ENCODE data around the gene SLCO3A1.

Gene SLCO3A1

DNA sequence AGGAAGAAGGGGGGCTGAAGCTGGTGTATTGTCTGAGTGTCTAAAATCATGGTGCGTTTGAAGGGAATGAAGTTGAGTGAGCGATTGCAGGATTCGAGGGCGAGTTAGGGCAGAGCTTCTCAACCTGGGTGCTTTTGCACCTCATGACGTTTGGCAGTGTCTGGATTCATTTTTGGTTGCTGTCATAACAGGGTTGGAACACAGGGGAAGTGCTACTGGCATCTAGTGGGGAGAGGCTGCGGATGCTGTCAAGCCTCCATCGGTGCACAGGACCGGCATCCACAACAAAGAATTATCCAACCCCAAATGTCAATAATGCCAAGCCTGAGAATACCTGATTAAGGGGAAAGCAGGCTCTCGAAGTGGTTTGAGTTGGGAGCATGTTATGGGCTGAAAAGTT is 120.0 kb downstream of the SLCO3A1 start:
- DNase-seq = no peak

DNA sequence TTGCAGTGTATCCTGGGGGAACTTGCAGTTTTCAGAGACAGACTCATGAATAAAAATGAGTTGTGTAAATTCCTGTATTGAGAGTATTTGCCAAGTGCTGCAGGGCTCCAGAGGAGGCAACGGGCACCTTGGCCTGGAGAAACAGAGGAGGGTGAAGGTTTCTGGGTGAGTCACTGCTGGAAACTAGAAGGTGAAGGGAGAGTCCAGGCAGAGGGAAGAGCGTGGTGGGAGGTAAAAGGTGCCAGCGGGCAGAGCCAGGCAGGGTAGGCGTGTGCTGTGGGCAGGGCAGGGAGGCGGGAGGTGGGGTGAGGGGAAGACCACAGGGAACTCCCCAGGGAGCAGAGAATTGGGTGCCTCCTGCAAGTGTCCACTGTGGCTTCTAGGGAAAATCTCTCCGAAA is 120.8 kb downstream of the SLCO3A1 start:
- DNase-seq = no peak

DNA sequence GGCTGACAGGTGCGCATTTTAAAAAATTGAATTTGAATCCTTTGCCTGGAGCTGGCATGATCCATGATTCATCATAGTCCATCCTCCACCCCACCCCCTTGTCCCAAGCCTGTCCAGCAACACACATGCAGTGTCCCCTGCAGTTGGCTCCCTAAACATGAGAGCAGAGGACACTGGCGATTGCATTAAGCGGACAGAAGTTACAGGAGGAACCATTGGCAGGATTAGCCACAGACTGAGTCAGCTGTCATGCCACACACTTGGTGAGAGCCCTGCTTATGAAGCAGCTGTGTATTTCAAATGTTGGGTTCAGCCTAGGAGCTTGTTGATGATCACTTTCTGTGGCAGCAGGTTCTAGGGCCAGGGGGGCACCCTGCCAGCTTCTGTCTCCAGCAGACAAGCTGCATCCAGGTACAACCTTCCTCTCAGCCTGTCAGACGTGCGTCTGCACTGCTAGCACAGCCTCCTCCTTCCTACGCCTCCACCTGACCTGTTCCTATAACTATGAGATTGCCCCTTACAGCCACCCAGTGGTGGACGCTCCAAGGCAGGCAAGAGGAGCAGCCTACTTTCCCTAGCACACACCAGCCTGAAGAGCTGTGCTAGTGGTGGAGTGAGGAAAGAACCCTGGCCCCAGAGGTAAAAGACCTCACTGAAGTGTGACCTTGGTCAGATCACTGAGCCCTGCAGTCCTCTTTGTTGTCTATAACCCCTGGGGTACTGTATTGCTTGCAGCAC is 121.9 kb downstream of the SLCO3A1 start:
- no peak for DNase-seq

DNA sequence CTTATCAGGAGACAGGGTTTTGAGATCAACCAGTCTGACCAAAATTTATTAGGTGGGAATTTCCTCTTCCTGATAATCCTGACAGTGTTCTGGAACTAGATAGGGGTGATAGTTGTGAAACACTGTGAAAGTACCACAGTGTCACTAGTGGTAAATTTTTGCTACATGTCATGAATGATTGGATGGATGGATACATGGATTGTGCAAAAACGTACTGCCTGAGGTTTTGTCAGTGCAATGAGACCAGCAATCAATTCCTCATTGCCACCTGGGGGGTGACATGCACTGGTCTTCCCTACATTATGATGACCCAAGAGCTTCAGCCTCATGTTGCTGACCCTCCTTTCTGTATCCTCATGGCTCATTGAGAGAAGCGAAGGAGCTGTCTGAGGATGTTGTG is 123.5 kb downstream of the SLCO3A1 start:
- DNase-seq = no peak

DNA sequence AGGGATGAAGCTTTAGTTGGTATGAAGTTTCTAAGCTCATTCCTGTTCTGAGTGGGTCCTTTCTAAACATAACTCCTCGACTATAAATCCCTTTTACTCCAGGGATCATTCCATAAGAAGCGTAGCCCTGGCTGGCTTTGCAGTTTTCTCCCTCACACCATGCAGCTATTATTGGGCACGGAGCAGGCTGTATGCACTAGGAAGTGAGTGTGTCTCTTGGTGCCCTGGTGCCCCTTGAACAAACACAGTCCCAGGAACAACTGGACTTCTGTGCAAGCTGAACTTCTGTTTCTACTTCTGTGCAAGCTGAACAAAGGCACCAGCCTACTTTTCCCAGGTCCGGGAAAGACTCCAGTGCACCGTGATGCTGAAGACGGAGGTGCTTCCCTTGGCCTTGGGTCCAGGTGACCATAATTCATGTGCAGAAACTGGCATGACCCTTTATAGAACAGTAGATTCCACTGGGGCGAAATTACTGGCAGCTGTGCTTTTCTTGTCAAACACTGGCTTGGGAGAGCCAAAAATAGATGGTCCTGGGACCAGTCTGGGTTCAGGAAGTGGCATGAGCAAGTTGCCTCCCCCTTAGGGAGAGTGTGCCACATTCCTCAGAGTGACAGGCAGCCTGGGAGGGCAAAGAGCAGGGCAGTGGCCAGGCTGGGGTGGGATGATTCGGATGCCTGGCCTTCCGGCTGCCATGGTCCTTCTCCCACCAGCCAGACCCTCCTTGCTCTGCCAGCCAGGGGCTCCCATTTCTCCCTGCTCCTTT is 127.2 kb downstream of the SLCO3A1 start:
- DNase-seq = no peak

DNA sequence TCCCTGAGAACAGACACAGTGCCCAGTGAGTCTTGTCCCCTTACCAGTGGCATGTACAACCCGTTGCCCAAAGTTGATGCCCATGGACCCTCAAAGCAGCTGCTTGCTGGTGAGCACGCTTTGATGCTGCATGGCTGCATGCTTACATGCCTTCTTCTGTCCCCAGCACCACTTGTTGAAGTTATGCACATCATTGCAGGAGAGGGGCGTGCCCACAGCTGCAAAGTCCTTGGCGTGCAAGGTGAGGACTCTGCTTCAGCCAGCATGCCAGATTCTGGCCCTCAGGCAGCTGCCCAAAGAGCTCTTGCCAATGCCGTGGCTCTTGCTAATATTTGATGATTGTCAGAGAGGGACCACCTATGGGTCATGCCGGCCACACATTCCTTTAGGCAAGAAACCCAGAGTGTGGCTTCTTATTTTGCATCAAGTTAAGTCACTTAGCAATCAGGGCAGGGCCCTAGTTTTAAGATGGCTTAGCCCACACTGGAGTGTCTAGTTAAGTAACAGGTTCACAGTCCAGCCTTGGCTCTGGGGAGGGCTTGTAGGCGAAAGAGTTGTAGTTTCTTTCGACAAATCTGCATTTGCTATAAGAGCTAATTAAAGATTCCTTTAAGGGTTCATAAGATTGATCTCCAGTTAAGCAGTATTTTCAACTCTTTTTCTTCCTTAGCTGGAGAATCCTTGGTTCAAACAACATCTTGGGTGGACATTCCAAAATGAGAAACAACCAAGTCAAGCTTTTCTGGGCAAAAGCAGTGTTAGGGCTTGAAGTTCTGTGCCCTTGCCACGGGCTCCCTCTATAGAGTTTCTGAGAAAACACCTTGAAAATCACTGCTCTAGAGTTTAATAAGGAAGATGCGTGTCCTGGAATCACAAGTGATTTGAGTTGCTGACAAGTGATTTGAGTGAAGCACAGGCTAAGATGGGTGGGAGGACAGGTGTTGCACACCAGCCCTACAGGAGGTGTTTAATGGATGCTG is 128.6 kb downstream of the SLCO3A1 start:
- DNase-seq = no peak

DNA sequence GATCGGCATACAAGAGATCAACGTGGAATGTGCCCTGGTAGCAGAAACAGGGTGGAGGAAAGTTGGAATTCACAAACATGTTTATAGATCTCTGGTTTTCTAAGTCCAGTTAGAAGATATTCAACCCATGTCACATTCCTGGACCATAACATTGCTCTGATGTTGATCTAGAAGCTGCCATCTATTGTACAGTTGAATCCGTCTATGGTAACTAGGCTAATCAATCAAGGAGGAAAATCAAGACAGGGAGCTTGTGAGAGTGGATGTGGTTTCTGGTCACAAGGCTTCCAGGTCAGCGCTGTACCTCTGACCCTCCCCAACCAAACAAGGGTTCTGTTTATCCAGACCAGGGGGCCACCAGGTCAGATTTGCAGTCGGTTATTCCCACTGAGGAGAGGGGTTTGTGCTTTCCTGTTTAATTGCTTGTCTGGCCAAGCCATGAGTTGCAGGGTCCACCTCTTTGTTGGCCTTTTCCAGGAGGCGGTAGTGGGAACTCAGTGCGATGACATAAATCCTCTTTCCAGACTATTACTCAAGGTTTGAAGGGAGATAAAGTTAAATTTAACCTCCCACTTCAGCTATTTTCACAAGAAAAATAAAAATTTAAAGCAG is 130.3 kb downstream of the SLCO3A1 start:
- DNase-seq = no peak

DNA sequence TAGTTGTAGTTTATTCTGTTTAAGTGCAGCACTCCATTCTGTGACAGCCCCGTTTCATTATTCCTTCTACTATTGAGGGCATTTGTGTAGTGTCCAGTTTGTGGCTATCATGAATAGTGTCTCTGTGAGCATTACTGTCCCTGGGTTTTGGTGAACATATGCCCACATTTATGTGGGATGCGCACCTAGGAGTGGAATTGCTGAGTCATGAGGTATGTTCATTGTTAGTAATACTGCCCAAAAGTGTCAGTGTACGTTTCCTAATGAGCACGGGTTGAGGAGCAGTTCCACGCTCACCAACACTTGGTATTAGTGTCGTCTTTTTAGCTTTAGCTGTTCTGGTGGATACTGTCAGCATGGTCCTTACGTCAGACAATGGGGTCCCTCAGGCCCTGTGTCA is 131.8 kb downstream of the SLCO3A1 start:
- DNase-seq = no peak

DNA sequence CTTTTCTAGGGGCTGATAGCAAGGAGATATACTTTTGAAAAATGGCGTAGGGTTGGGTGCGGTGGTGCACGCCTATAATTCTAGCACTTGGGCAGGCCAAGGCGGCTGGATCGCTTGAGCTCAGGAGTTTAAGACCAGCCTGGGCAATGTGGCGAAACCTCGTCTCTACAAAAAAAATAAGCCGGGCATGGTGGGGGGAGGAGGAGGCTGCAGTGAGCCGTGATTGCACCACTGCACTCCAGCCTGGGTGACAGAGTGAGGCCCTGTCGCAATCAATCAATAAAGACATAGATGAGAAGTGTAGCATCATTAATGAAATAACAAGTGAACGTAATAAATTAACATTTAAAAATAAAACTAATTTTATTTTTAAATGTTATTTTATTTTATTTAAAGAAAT is 134.6 kb downstream of the SLCO3A1 start:
- DNase-seq = no peak

DNA sequence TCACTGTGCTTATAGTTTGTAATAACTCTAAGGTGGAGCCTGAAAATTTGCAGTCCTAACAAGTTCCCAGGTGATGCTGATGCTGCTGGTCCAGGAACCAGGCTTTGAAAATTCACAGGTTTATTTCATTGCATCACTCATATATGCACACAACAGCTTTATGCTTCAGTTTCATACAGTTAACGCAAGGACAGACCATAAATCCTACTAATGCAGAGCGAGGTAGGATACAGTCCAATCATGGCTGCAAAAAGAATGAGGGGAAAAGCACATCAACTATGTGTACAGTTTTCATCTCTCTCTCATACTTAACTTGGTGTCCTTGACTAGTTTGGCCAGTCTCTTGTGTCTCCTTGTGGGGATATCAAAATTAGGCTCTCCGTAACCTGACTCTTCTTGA is 135.1 kb downstream of the SLCO3A1 start:
- DNase-seq = no peak

DNA sequence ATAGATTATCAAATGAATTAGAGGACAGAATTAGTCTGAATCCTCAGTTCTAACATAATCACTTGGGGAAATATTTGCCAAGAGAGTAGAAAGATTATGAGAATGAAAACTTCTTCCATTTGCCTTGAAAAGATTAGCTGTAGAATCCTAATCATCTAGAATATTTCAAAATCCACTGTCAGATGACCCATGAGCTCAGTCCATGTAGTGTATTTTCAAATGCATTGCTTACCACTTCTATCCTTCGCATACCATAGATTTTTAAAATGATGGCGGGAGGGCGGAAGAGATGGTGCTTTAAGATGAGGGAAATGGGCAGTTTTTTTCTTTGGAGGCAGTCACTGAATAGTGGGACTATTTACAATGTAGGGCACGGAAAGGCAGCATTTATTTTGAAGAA is 136.3 kb downstream of the SLCO3A1 start:
- DNase-seq = no peak

DNA sequence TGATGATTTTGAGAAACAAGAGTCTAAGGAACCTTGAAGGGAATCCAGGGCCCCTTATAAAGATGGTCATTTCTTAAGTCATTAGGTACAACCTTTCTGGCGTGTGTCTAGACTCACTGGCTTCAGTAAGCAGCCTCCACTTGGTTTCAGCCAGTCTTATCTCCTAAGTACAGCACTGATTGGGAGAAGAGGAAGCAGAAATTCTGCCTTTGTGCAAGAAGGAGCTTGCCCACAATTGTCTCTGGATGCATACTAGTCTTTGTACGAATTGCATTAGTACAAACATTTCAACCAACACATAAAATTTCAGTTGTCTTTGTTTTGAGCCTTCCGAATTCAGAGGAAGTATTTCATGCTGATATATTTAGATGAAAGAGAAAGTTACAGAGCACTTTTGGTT is 139.4 kb downstream of the SLCO3A1 start:
- DNase-seq = no peak

DNA sequence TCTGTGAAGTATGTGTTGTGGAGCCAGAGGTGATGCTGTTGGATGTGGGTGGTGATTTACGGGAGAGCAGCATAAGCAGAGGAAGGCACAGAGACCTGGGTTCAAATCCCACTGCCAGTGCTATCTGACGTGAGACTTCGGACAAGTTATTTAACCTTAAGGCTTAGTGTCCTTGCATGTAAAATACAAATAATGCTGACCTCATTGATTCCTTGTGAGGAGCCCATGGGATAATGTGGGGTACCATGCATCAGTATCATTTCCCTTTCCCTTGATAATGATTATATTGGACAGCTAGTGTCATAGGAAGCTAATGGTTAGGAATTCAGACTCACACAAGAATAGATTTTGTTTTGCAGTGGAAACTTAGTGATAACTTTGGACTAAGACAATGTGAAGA is 141.6 kb downstream of the SLCO3A1 start:
- DNase-seq = no peak

DNA sequence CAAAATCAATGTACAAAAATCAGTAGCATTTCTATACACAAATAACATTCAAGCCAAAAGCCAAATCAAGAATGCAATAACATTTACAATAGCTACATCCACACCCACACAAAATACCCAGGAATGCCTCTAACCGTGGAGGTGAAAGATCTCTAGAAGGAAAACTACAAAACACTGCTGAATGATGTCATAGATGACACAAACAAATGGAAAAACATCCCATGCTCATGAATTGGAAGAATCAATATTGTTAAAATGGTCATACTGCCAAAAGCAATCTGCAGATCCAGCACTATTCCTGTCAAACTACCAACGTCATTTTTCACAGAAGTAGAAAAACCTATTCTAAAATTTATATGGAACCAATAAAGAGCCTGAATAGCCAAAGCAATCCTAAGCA is 143.7 kb downstream of the SLCO3A1 start:
- DNase-seq = no peak

DNA sequence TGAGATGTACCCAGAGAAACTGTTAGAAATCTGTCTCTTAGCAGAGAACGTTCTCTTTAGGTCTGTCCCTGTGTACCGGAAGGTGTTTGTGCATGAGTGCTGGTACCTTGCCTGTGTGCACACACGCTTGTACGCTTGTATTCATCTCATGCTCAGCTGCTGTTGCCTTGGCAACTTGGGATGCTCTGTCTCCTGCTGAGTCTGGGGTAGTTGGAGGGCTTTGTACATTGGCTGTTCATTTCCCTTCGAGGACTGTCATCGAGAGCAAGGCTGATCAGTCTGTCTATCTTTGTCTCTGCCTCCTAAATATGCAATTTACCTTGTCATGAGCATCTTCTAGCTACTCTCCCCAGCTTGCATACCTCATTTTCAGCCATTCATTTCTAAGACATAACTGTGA is 147.2 kb downstream of the SLCO3A1 start:
- no peak for DNase-seq

DNA sequence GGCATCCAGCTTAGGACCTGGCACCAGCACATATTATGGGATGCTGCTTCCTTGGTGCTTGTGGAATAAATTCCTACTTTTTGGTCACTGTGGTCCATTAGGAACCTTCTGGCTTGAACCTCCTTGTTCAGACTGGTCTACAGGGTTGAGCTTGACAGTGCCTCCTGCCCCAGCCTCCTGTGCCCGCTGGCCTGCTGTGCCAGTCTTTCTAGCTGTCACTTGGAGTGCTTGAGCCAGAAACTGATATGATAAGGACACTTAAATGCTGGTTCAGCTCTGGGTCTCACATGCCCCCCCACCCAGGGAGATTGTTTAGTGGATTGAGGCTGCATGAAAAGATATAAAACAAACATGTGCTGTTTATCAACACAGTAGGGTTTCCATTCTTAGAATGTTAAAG is 147.8 kb downstream of the SLCO3A1 start:
- no peak for DNase-seq

DNA sequence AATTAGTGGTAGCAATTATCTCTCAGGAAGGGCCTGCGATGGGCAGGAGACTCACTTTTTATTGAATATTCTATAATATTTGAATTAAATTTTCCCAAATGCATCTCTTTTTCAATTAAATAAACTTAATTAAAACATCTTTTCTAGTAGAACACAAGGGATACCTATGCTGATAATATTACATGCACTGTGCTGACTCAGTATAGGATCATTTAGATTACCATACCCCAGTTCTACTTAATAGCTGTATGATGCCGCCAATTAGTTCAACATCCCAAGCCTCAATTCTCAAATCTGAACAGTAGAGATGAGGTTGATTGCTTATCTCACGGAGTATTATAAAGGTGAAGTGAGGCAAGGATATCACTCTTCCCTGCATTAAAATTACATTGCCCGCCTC is 149.2 kb downstream of the SLCO3A1 start:
- no peak for DNase-seq

DNA sequence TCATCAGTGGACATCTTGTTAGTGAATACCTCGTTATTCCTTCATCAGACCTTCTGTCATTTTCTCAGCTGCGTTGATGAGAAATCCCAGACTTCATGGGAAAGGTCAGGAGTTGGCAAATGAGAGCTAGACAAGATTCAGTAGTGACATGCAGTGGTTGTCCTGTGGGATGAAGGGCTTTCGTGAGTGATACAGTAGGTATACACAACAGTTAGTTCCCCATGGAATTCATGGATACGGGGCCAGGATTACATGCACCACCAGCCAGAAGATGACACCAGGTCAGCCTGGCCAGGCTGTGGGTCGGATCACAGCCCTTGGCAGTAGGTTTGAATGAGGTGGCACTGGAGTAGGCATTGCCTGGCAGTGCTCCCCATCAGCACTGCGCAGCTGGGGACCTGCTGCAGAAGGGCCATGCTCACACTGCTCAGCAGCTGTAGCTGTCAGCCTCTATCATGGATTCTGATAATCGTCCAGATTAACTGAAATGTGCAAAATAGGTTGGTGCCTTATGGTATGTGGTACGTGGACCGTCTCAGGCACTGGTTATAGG is 150.1 kb downstream of the SLCO3A1 start:
- no peak for DNase-seq

DNA sequence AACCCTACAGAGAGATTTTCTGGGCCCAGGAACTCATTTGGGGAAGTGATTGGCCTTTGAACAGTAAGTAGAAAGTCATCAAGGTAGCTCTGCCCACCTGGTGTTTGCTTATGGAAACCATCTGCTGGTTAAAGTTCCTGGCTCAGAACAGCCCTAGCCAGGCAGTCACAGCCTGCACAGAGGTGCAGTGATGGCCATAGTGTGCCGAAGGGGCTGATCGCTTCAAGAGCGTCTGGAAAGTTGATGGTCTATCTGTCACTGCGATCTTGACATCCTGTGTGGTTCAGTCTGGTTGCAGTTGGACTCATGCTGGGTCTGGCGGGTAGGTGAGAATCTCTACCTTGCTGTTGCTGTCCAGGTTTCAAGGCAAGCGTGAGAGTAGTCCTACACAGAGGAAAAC is 151.6 kb downstream of the SLCO3A1 start:
- no peak for DNase-seq

DNA sequence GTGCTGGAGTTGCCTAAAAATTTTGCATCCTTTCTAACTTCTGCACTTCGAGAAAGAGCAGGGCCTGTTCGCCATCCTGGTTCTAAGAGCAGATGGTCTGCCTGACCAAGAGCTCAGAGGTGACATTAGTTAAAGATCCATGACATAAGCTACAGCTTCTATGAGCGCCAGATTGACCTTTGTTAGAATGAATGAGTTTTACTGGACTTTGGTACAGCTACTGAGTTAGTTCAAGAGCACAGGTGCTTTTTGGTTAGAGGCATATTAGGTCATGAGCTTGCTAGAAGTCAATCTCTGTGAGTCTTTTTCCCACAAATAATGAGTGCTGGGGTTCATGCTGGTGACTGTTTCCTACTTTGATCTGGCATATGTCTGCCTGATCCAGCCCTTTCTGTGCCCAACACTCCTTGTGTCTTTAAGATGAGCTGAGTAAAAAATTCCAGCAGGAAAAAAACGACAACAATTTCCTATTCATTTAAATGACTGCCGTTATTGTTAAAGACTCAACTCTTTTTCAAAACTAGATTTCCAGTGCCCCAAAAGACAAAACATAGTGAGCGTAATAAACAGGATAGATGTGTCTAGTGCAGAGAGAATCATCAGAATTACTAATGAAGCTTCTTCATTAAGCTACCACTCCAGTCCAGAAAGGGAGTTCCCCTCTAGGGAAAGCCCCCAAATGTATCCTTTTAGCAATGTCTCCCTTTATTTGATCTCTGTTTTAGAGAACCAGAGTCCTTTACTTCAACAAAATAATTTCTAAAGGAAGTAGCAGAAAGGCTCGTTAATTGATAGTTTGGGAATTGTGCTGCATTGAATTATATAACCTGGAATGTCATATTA is 152.9 kb downstream of the SLCO3A1 start:
- DNase-seq = no peak

DNA sequence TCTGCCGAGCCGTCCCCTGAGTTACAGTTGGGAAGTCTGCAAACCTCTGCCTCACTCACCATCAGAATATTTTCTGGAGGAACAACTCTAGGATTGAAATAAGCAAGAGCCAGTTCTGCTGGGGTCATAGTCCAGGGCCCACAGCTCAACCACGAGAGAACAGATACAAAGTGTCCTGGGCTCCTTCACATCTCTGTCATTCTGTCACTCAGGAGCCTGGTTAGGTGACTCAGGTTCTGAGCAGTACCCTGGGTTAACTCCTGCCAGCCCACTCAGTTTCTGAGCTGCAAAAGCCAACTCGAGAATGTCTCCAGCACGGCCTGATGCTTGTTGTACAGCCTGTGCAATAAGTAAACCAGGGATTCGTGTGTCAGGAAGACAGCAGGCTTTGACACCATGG is 155.7 kb downstream of the SLCO3A1 start:
- no peak for DNase-seq

All from cortex of kidney (tissue), 1 donor.